Endothelial cell of umbilical vein (primary cell): ENCODE results near the gene BIRC5. TPM values are rescaled to one million over a fixed set of nuclear protein-coding genes. Genes with fewer than 3 reads are reported as not detected.

ENCODE experiments used
- BruUV-seq: library from RNA; stranded (reverse); fragments of 400-500 nt; replicated peaks from 2 replicates; lab custom pipeline; 2021; lab: Mats Ljungman, UMichigan
- CTCF ChIA-PET: fragments of 300-600, 350-600 bp; sonication (Branson Sonifier 250); formaldehyde crosslinking; loops from one replicate; lab custom pipeline; 2021; ENCODE audit warnings: antibody characterized with exemption, inconsistent platforms; lab: Charles Lee
- POLR2A ChIA-PET: fragments of 300-600, 350-600 bp; sonication (Branson Sonifier 250); formaldehyde crosslinking; loops from one replicate; lab custom pipeline; 2021; ENCODE audit warnings: antibody characterized with exemption, inconsistent platforms; lab: Charles Lee
- DNase-seq: peaks from one replicate; pipeline ENCODE4 v3.0.0-alpha.2; 2011; ENCODE audit warnings: low read depth, low spot score
- FAIRE-seq: peaks from 2 replicates; lab custom pipeline; 2011; peaks lifted over from hg19 to GRCh38; lab: Jason Lieb, UNC
- H2AFZ ChIP-seq: 2 replicates; pipeline ENCODE4 v1.6.0; 2012; ENCODE audit warnings: low read depth, low read length, control low read depth, inconsistent platforms
- H3K27ac ChIP-seq: 2 replicates; pipeline ENCODE4 v1.5.1; 2011; ENCODE audit warnings: low read depth, mild to moderate bottlenecking, control low read depth, low read length, moderate library complexity; ENCODE audit not compliant: insufficient read depth
- H3K27me3 ChIP-seq, 2 experiments: 2 replicates each; pipeline versions ENCODE4 v1.6.0 to v1.6.1; 2011; ENCODE audit warnings: low read length in 2 of 2, mixed read lengths in 1 of 2; ENCODE audit not compliant: control insufficient read depth in 2 of 2, insufficient read depth in 2 of 2
- H3K36me3 ChIP-seq, 2 experiments: 2 replicates in 1 of 2; 3 replicates in 1 of 2; pipeline ENCODE4 v1.5.1; 2011; ENCODE audit warnings: low read length in 2 of 2, mild to moderate bottlenecking in 1 of 2, moderate library complexity in 1 of 2; ENCODE audit not compliant: control insufficient read depth in 2 of 2, insufficient read depth in 2 of 2; ENCODE audit errors: extremely low read depth in 1 of 2
- H3K4me1 ChIP-seq: 3 replicates; pipeline ENCODE4 v1.5.1; 2011; ENCODE audit warnings: mild to moderate bottlenecking, low read length; ENCODE audit not compliant: control insufficient read depth, insufficient read depth; ENCODE audit errors: extremely low read depth
- H3K4me2 ChIP-seq: 2 replicates; pipeline ENCODE4 v1.6.1; 2011; ENCODE audit warnings: low read length, control low read depth, mixed read lengths; ENCODE audit not compliant: insufficient read depth
- H3K4me3 ChIP-seq, 3 experiments: fragments of 200-600 bp in 1 of 3; sonication (generic), shearing (Covaris generic) in 1 of 3; replicated peaks in 1 of 3; 2 replicates each; pipeline ENCODE4 v1.5.1; 2011 to 2016; ENCODE audit warnings: control low read depth in 3 of 3, low read length in 3 of 3, mild to moderate bottlenecking in 2 of 3, inconsistent platforms in 1 of 3, low read depth in 1 of 3, moderate library complexity in 1 of 3; ENCODE audit not compliant: insufficient read depth in 1 of 3
- H3K79me2 ChIP-seq: 2 replicates; pipeline ENCODE4 v1.6.0; 2012; ENCODE audit warnings: low read length, inconsistent platforms; ENCODE audit not compliant: control insufficient read depth, insufficient read depth
- H3K9ac ChIP-seq: replicated peaks from 2 replicates; pipeline ENCODE3; 2011; ENCODE audit warnings: low read length, control low read depth; ENCODE audit not compliant: insufficient read depth; ENCODE audit errors: extremely low read depth
- H3K9me1 ChIP-seq: replicated peaks from 3 replicates; pipeline ENCODE4 v1.6.0; 2011; ENCODE audit warnings: mild to moderate bottlenecking, low read length; ENCODE audit not compliant: control insufficient read depth, insufficient read depth; ENCODE audit errors: extremely low read depth
- H3K9me3 ChIP-seq: replicated peaks from 2 replicates; pipeline ENCODE4 v1.5.1; 2012; ENCODE audit warnings: low read length, inconsistent platforms; ENCODE audit not compliant: control insufficient read depth, insufficient read depth
- H4K20me1 ChIP-seq: replicated peaks from 2 replicates; pipeline ENCODE3; 2011; ENCODE audit warnings: mild to moderate bottlenecking, low read length; ENCODE audit not compliant: control insufficient read depth, insufficient read depth; ENCODE audit errors: extremely low read depth
- CTCF ChIP-seq, 2 donors: IDR thresholded peaks; 1 replicate in 1 of 2; 2 replicates in 1 of 2; pipeline ENCODE4 v1.5.1; 2011; ENCODE audit warnings: low read length in 2 of 2, mild to moderate bottlenecking in 2 of 2, moderate library complexity in 2 of 2, control low read depth in 1 of 2, inconsistent platforms in 1 of 2, low read depth in 1 of 2; ENCODE audit not compliant: insufficient read depth in 1 of 2; ENCODE audit errors: extremely low read depth in 1 of 2
- EZH2 ChIP-seq: IDR thresholded peaks from 2 replicates; pipeline ENCODE4 v1.6.1; 2012; ENCODE audit warnings: borderline replicate concordance, low read depth, mild to moderate bottlenecking, moderate library complexity, low read length, inconsistent platforms; ENCODE audit not compliant: severe bottlenecking
- FOS ChIP-seq: IDR thresholded peaks from 2 replicates; pipeline ENCODE4 v1.6.1; 2011; ENCODE audit warnings: mild to moderate bottlenecking, low read length, moderate library complexity, borderline replicate concordance; ENCODE audit not compliant: insufficient read depth
- GATA2 ChIP-seq: IDR thresholded peaks from 2 replicates; pipeline ENCODE4 v1.7.0; 2011; ENCODE audit warnings: low read depth, mild to moderate bottlenecking, moderate library complexity, mixed read lengths, low read length; ENCODE audit not compliant: insufficient read length, insufficient read depth
- JUN ChIP-seq: IDR thresholded peaks from 2 replicates; pipeline ENCODE4 v1.6.1; 2011; ENCODE audit warnings: borderline replicate concordance, low read depth; ENCODE audit not compliant: insufficient read length, insufficient read depth
- MAX ChIP-seq: IDR thresholded peaks from 2 replicates; pipeline ENCODE4 v1.6.1; 2011; ENCODE audit not compliant: insufficient read depth, insufficient read length
- MYC ChIP-seq: IDR thresholded peaks from one replicate; pipeline ENCODE4 v1.6.1; 2011; ENCODE audit warnings: mild to moderate bottlenecking, low read depth, low read length
- POLR2A ChIP-seq: IDR thresholded peaks from 2 replicates; pipeline ENCODE4 v1.6.1; 2012; ENCODE audit warnings: low read depth, mild to moderate bottlenecking, control low read depth, low read length
- POLR2AphosphoS5 ChIP-seq: IDR thresholded peaks from 2 replicates; pipeline ENCODE4 v1.6.1; 2012; ENCODE audit warnings: low read depth, mild to moderate bottlenecking, control low read depth, low read length, moderate library complexity; ENCODE audit not compliant: insufficient read depth
- dilution Hi-C: fragments of 300-500 bp; cut with MboI; formaldehyde crosslinking; loops from one replicate; pipeline ENCODE4 v1.15.0; 2019; ENCODE audit warnings: low sequenced_read_pairs; ENCODE audit not compliant: extremely low pct_ligation_motif_present
- intact Hi-C: fragments of 100-400 bp; cut with micrococcal nuclease; formaldehyde crosslinking; loops from one replicate; pipeline ENCODE4 v1.10.0; 2022
- polyA plus RNA-seq, 4 experiments: library from polyadenylated mRNA; depleted of rRNA in 3 of 4; stranded (reverse) in 3 of 4; unstranded in 1 of 4; fragments of >200 nt; gene quantifications; 2 replicates each; pipeline versions ENCODE4 v1.2.1 to v1.2.3, GENCODE V29; 2011 to 2012; ENCODE audit warnings: missing spikeins in 1 of 4
- total RNA-seq: library from RNA; stranded (reverse); gene quantifications from 2 replicates; pipeline ENCODE4 v1.2.3, GENCODE V29; 2021

The BIRC5 gene
- total and polyA plus RNA-seq, 2 donors (not counting 3 experiments of a cell fraction or from before 2014, with no cell fraction given), result 32.8 to 74.6 TPM

GRCh38 chr17:78219396-78220150 is 5.5 kb downstream of the BIRC5 start:
- H3K9ac ChIP-seq, result no peak overlapping the region
- H3K27me3 ChIP-seq, result no peaks in the 10 kb centered on the region
- no TSS peak for BruUV-seq
- no peak overlapping the region for H3K27ac ChIP-seq
- no peaks in the 10 kb centered on the region for H3K9me3 ChIP-seq
- no peak overlapping the region for H3K4me3 ChIP-seq
- FAIRE-seq, result no peak
- no peaks in the 10 kb centered on the region for H4K20me1 ChIP-seq
- DNase-seq, result no peak
- H3K4me2 ChIP-seq, result no peak overlapping the region
- no peaks in the 10 kb centered on the region for H3K9me1 ChIP-seq
- intact Hi-C loops, result no loop called here
- H3K4me1 ChIP-seq, result peaks cover 33% of the 10 kb centered on the region
- H2AFZ ChIP-seq, result no peak overlapping the region
- no peak for TF ChIP-seq POLR2A
- no peak for TF ChIP-seq MAX
- no peak for TF ChIP-seq JUN
- TF ChIP-seq MYC, result no peak
- TF ChIP-seq EZH2, result no peak
- TF ChIP-seq CTCF (IDR thresholded peaks at IDR 0.05; ENCODE audit: extremely low read depth in 1 of 2, insufficient read depth in 1 of 2, low read depth in 1 of 2, low read length in 2 of 2), result no peak
- no peak for TF ChIP-seq POLR2AphosphoS5
- TF ChIP-seq GATA2, result no peak
- no peak for TF ChIP-seq FOS
- no peaks in the 10 kb centered on the region for H3K36me3 ChIP-seq
- ChIA-PET POLR2A (no interaction called here), CTCF (interaction anchor here (1.4 to 1.6 kb wide), 3 partner anchors 26 to 32 kb away, joined by 3 to 4 read pairs (median 3); no protein-coding TSS in a partner anchor)
- dilution Hi-C loops, result no loop called here
- H3K79me2 ChIP-seq, result peaks cover 35% of the 10 kb centered on the region
